ENCODE results near the gene ZNF69. TPM values are rescaled to one million over a fixed set of nuclear protein-coding genes. Genes with fewer than 3 reads are reported as not detected.

ZNF69 gene
- total and polyA plus RNA-seq, 2 of the 13 experiments (the other 11 are each of a cell fraction or from before 2014, with no cell fraction given): 9.6 to 21.0 TPM

DNA sequence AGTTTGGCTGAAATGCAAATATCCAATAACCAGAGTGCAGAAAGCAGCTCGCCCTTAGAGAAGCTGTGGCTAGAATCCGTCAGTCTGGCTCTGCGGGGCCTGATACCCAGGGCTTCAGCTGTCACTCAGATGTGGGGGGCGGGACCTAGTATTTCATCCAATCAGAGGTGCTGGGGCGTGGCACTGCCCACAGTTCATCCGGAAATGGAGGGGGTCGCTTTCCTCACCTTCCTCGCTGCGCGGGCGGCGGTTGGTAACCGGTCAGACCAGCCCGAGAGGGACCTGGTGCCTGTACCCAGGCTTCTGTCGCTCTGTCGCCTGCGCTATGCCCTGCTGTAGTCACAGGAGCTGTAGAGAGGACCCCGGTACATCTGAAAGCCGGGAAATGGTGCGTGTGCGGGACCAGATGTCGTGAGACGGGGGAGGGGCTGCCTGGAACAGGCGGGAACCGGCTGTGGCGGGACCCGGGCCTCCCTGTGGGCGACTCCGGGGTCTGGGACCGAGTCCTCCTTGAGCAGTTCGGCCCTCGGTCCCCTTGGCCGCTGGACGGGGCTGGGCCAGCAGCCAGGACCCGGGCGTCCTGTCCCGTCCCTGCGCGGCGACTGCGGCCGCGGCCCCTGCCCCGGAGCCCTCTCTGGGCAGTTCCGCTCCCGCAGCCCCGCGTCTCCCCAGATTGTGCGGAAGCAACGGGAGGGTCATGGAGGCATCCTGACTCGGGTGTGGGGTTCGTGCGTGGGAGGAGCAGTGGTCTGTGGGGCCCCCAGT is 37.5 kb downstream of the ZNF69 start, which contains the start of gene ZNF700 (continued):
- TF ChIP-seq, protein P1, sequence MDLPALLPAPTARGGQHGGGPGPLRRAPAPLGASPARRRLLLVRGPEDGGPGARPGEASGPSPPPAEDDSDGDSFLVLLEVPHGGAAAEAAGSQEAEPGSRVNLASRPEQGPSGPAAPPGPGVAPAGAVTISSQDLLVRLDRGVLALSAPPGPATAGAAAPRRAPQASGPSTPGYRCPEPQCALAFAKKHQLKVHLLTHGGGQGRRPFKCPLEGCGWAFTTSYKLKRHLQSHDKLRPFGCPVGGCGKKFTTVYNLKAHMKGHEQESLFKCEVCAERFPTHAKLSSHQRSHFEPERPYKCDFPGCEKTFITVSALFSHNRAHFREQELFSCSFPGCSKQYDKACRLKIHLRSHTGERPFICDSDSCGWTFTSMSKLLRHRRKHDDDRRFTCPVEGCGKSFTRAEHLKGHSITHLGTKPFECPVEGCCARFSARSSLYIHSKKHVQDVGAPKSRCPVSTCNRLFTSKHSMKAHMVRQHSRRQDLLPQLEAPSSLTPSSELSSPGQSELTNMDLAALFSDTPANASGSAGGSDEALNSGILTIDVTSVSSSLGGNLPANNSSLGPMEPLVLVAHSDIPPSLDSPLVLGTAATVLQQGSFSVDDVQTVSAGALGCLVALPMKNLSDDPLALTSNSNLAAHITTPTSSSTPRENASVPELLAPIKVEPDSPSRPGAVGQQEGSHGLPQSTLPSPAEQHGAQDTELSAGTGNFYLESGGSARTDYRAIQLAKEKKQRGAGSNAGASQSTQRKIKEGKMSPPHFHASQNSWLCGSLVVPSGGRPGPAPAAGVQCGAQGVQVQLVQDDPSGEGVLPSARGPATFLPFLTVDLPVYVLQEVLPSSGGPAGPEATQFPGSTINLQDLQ (CRISPR knock-in tag; IDR thresholded peaks at IDR 0.05): 0 out of 2 replicates have a peak, but pooled peaks have one; percentile 55
- TF ChIP-seq IKZF4 (CRISPR knock-in tag; IDR thresholded peaks at IDR 0.05; ENCODE audit: borderline replicate concordance, low read depth, not compliant biosample characterization) (peak; percentile 43), PHF8 (CRISPR knock-in tag; IDR thresholded peaks at IDR 0.05) (peak; percentile 83), LCORL (IDR thresholded peaks at IDR 0.05) (no peak), LCORL (CRISPR knock-in tag; IDR thresholded peaks at IDR 0.05) (no peak; the same call in 1 of the 2 replicates), ZBTB42 (CRISPR knock-in tag; IDR thresholded peaks at IDR 0.05) (peak; percentile 88; the same call in 1 of the 2 replicates), ATF1 (CRISPR knock-in tag; IDR thresholded peaks at IDR 0.05) (no peak), ZNF350 (CRISPR knock-in tag; IDR thresholded peaks at IDR 0.05; ENCODE audit: borderline replicate concordance, low read depth) (no peak), JDP2 (CRISPR knock-in tag; IDR thresholded peaks at IDR 0.05; ENCODE audit: borderline replicate concordance) (no peak; the same call in 1 of the 2 replicates), ZNF121 (CRISPR knock-in tag; IDR thresholded peaks at IDR 0.05) (no peak)
- TF ChIP-seq, protein P2, sequence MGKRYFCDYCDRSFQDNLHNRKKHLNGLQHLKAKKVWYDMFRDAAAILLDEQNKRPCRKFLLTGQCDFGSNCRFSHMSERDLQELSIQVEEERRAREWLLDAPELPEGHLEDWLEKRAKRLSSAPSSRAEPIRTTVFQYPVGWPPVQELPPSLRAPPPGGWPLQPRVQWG (CRISPR knock-in tag; IDR thresholded peaks at IDR 0.05; ENCODE audit: borderline replicate concordance, low read depth): no peak
- TF ChIP-seq, protein P3, sequence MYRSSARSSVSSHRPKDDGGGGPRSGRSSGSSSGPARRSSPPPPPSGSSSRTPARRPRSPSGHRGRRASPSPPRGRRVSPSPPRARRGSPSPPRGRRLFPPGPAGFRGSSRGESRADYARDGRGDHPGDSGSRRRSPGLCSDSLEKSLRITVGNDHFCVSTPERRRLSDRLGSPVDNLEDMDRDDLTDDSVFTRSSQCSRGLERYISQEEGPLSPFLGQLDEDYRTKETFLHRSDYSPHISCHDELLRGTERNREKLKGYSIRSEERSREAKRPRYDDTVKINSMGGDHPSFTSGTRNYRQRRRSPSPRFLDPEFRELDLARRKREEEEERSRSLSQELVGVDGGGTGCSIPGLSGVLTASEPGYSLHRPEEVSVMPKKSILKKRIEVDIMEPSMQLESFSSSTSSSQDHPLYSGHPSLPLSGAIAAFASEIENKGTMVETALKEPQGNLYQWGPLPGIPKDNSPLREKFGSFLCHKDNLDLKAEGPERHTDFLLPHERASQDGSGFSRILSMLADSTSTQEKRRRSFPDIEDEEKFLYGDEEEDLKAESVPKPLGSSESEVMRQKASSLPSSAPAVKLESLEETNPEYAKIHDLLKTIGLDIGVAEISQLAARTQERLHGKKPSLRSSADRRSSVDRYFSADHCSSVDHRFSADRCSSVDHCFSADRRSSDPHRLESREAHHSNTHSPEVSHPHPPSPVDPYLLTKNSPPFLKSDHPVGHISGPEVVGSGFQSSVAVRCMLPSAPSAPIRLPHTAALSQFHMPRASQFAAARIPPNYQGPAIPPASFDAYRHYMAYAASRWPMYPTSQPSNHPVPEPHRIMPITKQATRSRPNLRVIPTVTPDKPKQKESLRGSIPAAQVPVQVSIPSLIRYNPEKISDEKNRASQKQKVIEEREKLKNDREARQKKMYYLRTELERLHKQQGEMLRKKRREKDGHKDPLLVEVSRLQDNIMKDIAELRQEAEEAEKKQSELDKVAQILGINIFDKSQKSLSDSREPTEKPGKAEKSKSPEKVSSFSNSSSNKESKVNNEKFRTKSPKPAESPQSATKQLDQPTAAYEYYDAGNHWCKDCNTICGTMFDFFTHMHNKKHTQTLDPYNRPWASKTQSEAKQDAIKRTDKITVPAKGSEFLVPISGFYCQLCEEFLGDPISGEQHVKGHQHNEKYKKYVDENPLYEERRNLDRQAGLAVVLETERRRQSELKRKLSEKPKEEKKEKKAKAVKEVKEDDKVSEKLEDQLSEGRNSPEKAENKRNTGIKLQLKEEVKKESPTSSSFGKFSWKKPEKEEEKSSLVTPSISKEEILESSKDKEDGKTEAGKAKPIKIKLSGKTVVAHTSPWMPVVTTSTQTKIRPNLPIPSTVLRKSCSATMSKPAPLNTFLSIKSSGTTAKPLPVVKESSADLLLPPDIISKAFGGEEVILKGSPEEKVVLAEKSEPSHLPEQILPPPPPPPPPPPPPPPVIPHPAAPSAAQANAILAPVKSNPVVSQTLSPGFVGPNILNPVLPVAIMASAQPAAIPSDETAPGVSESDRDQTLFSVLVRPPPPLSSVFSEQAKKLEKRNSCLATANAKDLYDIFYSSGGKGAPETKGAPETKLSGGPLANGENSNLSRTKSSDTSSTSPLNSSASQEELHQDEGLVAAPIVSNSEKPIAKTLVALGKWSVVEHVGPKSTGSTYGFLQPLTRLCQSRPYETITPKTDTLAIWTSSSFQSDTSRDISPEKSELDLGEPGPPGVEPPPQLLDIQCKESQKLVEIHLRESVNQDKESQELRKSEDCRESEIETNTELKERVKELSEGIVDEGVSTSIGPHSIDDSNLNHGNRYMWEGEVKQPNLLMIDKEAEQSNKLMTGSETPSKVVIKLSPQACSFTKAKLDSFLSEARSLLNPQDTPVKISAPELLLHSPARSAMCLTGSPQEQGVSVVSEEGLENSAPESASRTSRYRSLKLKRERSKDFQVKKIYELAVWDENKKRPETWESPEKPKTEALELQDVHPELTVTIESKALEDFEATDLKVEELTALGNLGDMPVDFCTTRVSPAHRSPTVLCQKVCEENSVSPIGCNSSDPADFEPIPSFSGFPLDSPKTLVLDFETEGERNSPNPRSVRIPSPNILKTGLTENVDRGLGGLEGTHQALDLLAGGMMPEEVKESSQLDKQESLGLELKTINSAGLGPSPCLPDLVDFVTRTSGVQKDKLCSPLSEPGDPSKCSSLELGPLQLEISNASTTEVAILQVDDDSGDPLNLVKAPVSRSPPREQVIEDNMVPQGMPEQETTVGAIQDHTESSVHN (CRISPR knock-in tag; IDR thresholded peaks at IDR 0.05): no peak
- TF ChIP-seq, protein P4, sequence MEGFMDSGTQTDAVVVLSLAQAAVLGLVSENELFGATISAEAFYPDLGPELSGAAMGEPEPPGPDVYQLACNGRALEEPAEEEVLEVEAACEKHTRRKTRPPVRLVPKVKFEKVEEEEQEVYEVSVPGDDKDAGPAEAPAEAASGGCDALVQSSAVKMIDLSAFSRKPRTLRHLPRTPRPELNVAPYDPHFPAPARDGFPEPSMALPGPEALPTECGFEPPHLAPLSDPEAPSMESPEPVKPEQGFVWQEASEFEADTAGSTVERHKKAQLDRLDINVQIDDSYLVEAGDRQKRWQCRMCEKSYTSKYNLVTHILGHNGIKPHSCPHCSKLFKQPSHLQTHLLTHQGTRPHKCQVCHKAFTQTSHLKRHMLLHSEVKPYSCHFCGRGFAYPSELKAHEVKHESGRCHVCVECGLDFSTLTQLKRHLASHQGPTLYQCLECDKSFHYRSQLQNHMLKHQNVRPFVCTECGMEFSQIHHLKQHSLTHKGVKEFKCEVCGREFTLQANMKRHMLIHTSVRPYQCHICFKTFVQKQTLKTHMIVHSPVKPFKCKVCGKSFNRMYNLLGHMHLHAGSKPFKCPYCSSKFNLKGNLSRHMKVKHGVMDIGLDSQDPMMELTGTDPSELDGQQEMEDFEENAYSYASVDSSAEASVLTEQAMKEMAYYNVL (CRISPR knock-in tag; IDR thresholded peaks at IDR 0.05; ENCODE audit: borderline replicate concordance): peak; percentile 11; the same call in 1 of the 2 replicates
